Thyroid gland (tissue), 4 donors: ENCODE results near the gene WARS2. TPM values are rescaled to one million over a fixed set of nuclear protein-coding genes. Genes with fewer than 3 reads are reported as not detected.

ENCODE experiments used
- DNase-seq, 2 donors: peaks; one replicate each; pipeline ENCODE4 v3.0.0-alpha.2; 2019
- H3K27ac ChIP-seq, 3 donors: fragments of 200-600 bp; sonication (generic); 1 replicate in 2 of 3; 2 replicates in 1 of 3; pipeline ENCODE4 v1.5.1; 2016 to 2019; ENCODE audit warnings: mild to moderate bottlenecking in 1 of 3, moderate library complexity in 1 of 3
- H3K27me3 ChIP-seq: fragments of 200-600 bp; sonication (generic); one replicate; pipeline ENCODE4 v1.5.1; 2019
- H3K36me3 ChIP-seq, 2 donors: fragments of 200-600 bp; sonication (generic); one replicate each; pipeline ENCODE4 v1.5.1; 2016 to 2019
- H3K4me1 ChIP-seq, 2 donors: fragments of 200-600 bp; sonication (generic); one replicate each; pipeline ENCODE4 v1.5.1; 2017 to 2019
- H3K4me3 ChIP-seq, 3 donors: fragments of 200-600 bp; sonication (generic); replicated peaks in 1 of 3; 1 replicate in 2 of 3; 2 replicates in 1 of 3; pipeline ENCODE4 v1.5.1; 2016; ENCODE audit warnings: mild to moderate bottlenecking in 1 of 3
- H3K9me3 ChIP-seq: fragments of 200-600 bp; sonication (generic); one replicate; pipeline ENCODE4 v1.5.1; 2017
- CTCF ChIP-seq, 6 experiments: fragments of 200-600 bp in 3 of 6; fragments of 450-650 bp in 3 of 6; sonication (generic) in 3 of 6; IDR thresholded peaks; one replicate each; pipeline ENCODE4 v1.5.1; 2016 to 2019; ENCODE audit warnings: antibody characterized with exemption in 6 of 6, mild to moderate bottlenecking in 2 of 6, inconsistent platforms in 1 of 6, moderate library complexity in 1 of 6
- POLR2A ChIP-seq, 2 donors: fragments of 450-650 bp; IDR thresholded peaks; one replicate each; pipeline ENCODE4 v1.6.1; 2017; ENCODE audit warnings: antibody characterized with exemption in 2 of 2, mild to moderate bottlenecking in 2 of 2, moderate library complexity in 1 of 2
- WGBS, 2 donors: methylation state at CpG; one replicate each; pipeline ENCODE4 v1.1.5; 2017; 5-methylcytosine and 5-hydroxymethylcytosine counted together
- intact Hi-C: fragments of 100-400 bp; cut with DNase I; formaldehyde crosslinking; loops from one replicate; pipeline ENCODE4 v1.15.1; 2023
- total RNA-seq, 4 donors: library from RNA; depleted of rRNA; stranded (reverse); fragments of >200 nt; gene quantifications; one replicate each; pipeline ENCODE4 v1.2.3, GENCODE V29; 2016

The WARS2 gene
- total RNA-seq, 4 donors from 2014 or later, result 21.4 to 35.1 (median 26.2) TPM

- H3K4me3 ChIP-seq, result no peak overlapping the region
- H3K27me3 ChIP-seq, result no peaks in the 10 kb centered on the region
- intact Hi-C loops, result no loop called here
- H3K9me3 ChIP-seq, result no peaks in the 10 kb centered on the region
- no peaks in the 10 kb centered on the region for H3K4me1 ChIP-seq
- 98% methylated on average over 2 of the region's 2 CpGs for WGBS, 2 donors
- no peak for DNase-seq
- H3K27ac ChIP-seq, result no peak overlapping the region
- no peak for TF ChIP-seq POLR2A (IDR thresholded peaks at IDR 0.05)
- no peak for TF ChIP-seq CTCF (IDR thresholded peaks at IDR 0.05)
- H3K36me3 ChIP-seq, result peaks cover 0 to 3% of the 10 kb centered on the region in 2 donors
These were observed 102.1 kb downstream of the WARS2 start for GRCh38 chr1:119038363-119038762.

GRCh38 chr1:119034359-119034758, 106.1 kb downstream of the WARS2 start:
- H3K4me1 ChIP-seq, result no peaks in the 10 kb centered on the region
- H3K36me3 ChIP-seq, result peaks cover 10% of the 10 kb centered on the region in 2 donors
- no peak overlapping the region for H3K4me3 ChIP-seq
- no peak for DNase-seq
- H3K27me3 ChIP-seq, result no peaks in the 10 kb centered on the region
- intact Hi-C loops, result no loop called here
- no peaks in the 10 kb centered on the region for H3K9me3 ChIP-seq
- TF ChIP-seq CTCF (IDR thresholded peaks at IDR 0.05) (no peak), POLR2A (IDR thresholded peaks at IDR 0.05) (no peak)
- H3K27ac ChIP-seq, result no peak overlapping the region

- no peaks in the 10 kb centered on the region for H3K4me1 ChIP-seq
- intact Hi-C loops, result no loop called here
- no peak overlapping the region for H3K4me3 ChIP-seq
- H3K36me3 ChIP-seq, result peaks cover 10% of the 10 kb centered on the region in 2 donors
- WGBS, 2 donors, result 97 to 98% methylated on average over 22 of the region's 22 CpGs
- TF ChIP-seq CTCF (IDR thresholded peaks at IDR 0.05), result no peak
- no peak for TF ChIP-seq POLR2A (IDR thresholded peaks at IDR 0.05)
- no peak for DNase-seq
- no peak overlapping the region for H3K27ac ChIP-seq
- H3K9me3 ChIP-seq, result no peaks in the 10 kb centered on the region
- no peaks in the 10 kb centered on the region for H3K27me3 ChIP-seq
These were observed 107.5 kb downstream of the WARS2 start for GRCh38 chr1:119032986-119033385.

GRCh38 chr1:119027759-119028158, 112.7 kb downstream of the WARS2 start:
- intact Hi-C loops, result no loop called here
- TF ChIP-seq POLR2A (IDR thresholded peaks at IDR 0.05) (no peak), CTCF (IDR thresholded peaks at IDR 0.05) (no peak)
- H3K4me1 ChIP-seq, result no peaks in the 10 kb centered on the region
- peaks cover 4 to 6% of the 10 kb centered on the region in 2 donors for H3K36me3 ChIP-seq
- H3K27ac ChIP-seq, result no peak overlapping the region
- no peaks in the 10 kb centered on the region for H3K27me3 ChIP-seq
- 96% methylated on average over 1 of the region's 1 CpG for WGBS, 2 donors
- DNase-seq, result no peak
- H3K9me3 ChIP-seq, result no peaks in the 10 kb centered on the region
- H3K4me3 ChIP-seq, result no peak overlapping the region

GRCh38 chr1:119026956-119027355, 113.5 kb downstream of the WARS2 start:
- H3K27ac ChIP-seq, result no peak overlapping the region
- no peaks in the 10 kb centered on the region for H3K4me1 ChIP-seq
- WGBS, 2 donors, result 92 to 95% methylated on average over 5 of the region's 5 CpGs
- H3K36me3 ChIP-seq, result no peaks in the 10 kb centered on the region
- no peak for DNase-seq
- intact Hi-C loops, result no loop called here
- H3K9me3 ChIP-seq, result no peaks in the 10 kb centered on the region
- H3K27me3 ChIP-seq, result no peaks in the 10 kb centered on the region
- no peak overlapping the region for H3K4me3 ChIP-seq
- TF ChIP-seq POLR2A (IDR thresholded peaks at IDR 0.05), result no peak
- TF ChIP-seq CTCF (IDR thresholded peaks at IDR 0.05), result no peak
